ENCODE results near the gene MAPK12.
"Not testable (repeated sequence)": the region's sequence is repeated elsewhere in the genome, so short reads cannot be mapped to it uniquely, and the experiment has no call there.

Gene MAPK12

GRCh38 chr22:50216055-50216683 lies 45.3 kb downstream of the MAPK12 start:
- DNase-seq (ENCODE audit: low read depth): no peak

GRCh38 chr22:50215297-50216054 lies 46.0 kb downstream of the MAPK12 start:
- DNase-seq (ENCODE audit: low read depth): no peak

- DNase-seq (ENCODE audit: low read depth): no peak
Observed at GRCh38 chr22:50213263-50213662, 48.2 kb downstream of the MAPK12 start.

- no peak for DNase-seq (ENCODE audit: low read depth)
Observed at GRCh38 chr22:50211147-50211546, 50.3 kb downstream of the MAPK12 start.

- DNase-seq (ENCODE audit: low read depth): no peak
Observed at GRCh38 chr22:50210378-50211139, 50.9 kb downstream of the MAPK12 start.

- DNase-seq (ENCODE audit: low read depth): no peak
Observed at GRCh38 chr22:50209893-50210292, 51.6 kb downstream of the MAPK12 start.

- no peak for DNase-seq (ENCODE audit: low read depth)
Observed at GRCh38 chr22:50208939-50209892, 52.3 kb downstream of the MAPK12 start.

- no peak for DNase-seq (ENCODE audit: low read depth)
Observed at GRCh38 chr22:50208430-50208938, 53.0 kb downstream of the MAPK12 start.

- no peak for DNase-seq (ENCODE audit: low read depth)
Observed at GRCh38 chr22:50207383-50208140, 53.9 kb downstream of the MAPK12 start.

GRCh38 chr22:50206599-50206998 lies 54.9 kb downstream of the MAPK12 start:
- no peak for DNase-seq (ENCODE audit: low read depth)

- DNase-seq (ENCODE audit: low read depth): no peak
Observed at GRCh38 chr22:50205781-50206569, 55.5 kb downstream of the MAPK12 start.

GRCh38 chr22:50204998-50205397 lies 56.5 kb downstream of the MAPK12 start:
- DNase-seq (ENCODE audit: low read depth): not testable (repeated sequence)

- DNase-seq (ENCODE audit: low read depth): no peak
Observed at GRCh38 chr22:50204571-50204970, 56.9 kb downstream of the MAPK12 start.

GRCh38 chr22:50203288-50203687 lies 58.2 kb downstream of the MAPK12 start:
- no peak for DNase-seq (ENCODE audit: low read depth)

All from stimulated activated CD8-positive, alpha-beta memory T cell treated with anti-CD3 and anti-CD28 coated beads, Interleukin-12 subunit alpha, Interleukin-12 subunit beta, amount 100 ng/mL, for 4 hours (primary cell).